ENCODE results near the gene ZNF816. TPM values are rescaled to one million over a fixed set of nuclear protein-coding genes. Genes with fewer than 3 reads are reported as not detected.

Gene ZNF816
- total and polyA plus RNA-seq, 2 of the 8 experiments (the other 6 are each of a cell fraction or from before 2014, with no cell fraction given) = 2.7 to 13.2 TPM

DNA sequence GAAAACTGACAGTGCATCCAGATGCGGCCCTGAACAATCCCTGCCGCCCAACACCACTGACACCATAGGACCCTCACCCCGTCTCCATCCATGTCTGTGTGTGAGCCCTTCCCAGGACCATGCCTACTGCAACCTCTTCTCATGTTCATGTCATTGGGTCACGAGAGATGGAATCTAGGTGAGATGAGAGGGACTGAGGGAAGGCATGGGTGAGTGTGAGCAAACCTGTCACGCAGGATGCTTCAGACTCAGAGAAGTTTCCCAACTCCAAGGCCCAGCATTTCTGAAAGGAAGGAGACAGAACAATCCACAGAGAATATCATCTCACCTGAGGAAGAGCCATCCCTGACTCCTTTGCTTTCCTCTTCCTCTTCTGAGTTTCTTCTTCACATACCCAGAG is 45.1 kb downstream of the ZNF816 start (continued):
- TF ChIP-seq, protein P1, sequence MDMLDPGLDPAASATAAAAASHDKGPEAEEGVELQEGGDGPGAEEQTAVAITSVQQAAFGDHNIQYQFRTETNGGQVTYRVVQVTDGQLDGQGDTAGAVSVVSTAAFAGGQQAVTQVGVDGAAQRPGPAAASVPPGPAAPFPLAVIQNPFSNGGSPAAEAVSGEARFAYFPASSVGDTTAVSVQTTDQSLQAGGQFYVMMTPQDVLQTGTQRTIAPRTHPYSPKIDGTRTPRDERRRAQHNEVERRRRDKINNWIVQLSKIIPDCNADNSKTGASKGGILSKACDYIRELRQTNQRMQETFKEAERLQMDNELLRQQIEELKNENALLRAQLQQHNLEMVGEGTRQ (IDR thresholded peaks at IDR 0.05; ENCODE audit: low read length) = no peak
- TF ChIP-seq TEAD4 (IDR thresholded peaks at IDR 0.05; ENCODE audit: low read depth, low read length) (no peak), JUN (IDR thresholded peaks at IDR 0.05; ENCODE audit: low read depth, low read length) (no peak), CBX5 (IDR thresholded peaks at IDR 0.05; ENCODE audit: low read depth, low read length) (no peak)

All from H1 (cell line).